GM23338 (cell line): ENCODE measurements around the gene SLC17A5. TPM values are rescaled to one million over a fixed set of nuclear protein-coding genes. Genes with fewer than 3 reads are reported as not detected.

Source experiments
- ATAC-seq: fragments of 200-7000 bp; cut with Tn5 transposase; 3 replicates; pipeline ENCODE4 v1.9.1; 2020
- DNase-seq: peaks from one replicate; pipeline ENCODE4 v3.0.0-alpha.2; 2015; ENCODE audit warnings: low spot score
- H2AFZ ChIP-seq: fragments of 200-600 bp; sonication (generic); 2 replicates; pipeline ENCODE4 v1.8.0; 2016; ENCODE audit warnings: antibody characterized with exemption, mild to moderate bottlenecking, moderate library complexity
- H3F3A ChIP-seq: fragments of 200-600 bp; sonication (generic); replicated peaks from 2 replicates; pipeline ENCODE4 v1.8.0; 2017; ENCODE audit warnings: antibody characterized with exemption, mixed run types, low read depth
- H3K27ac ChIP-seq: fragments of 200-600 bp; sonication (generic); 2 replicates; pipeline ENCODE4 v1.6.1; 2016; ENCODE audit warnings: low read depth
- H3K27me3 ChIP-seq: fragments of 200-600 bp; sonication (generic); 2 replicates; pipeline ENCODE4 v1.8.0; 2016; ENCODE audit warnings: mild to moderate bottlenecking, mixed run types, moderate library complexity; ENCODE audit not compliant: insufficient read depth
- H3K36me3 ChIP-seq: fragments of 200-600 bp; sonication (generic); 2 replicates; pipeline ENCODE4 v1.8.0; 2016; ENCODE audit warnings: mild to moderate bottlenecking; ENCODE audit not compliant: insufficient read depth
- H3K4me1 ChIP-seq: fragments of 200-600 bp; sonication (generic); 2 replicates; pipeline ENCODE4 v1.8.0; 2016; ENCODE audit warnings: mild to moderate bottlenecking, moderate library complexity; ENCODE audit not compliant: insufficient read depth
- H3K4me2 ChIP-seq: fragments of 200-600 bp; sonication (generic); 2 replicates; pipeline ENCODE4 v1.7.1; 2017; ENCODE audit warnings: mixed run types
- H3K4me3 ChIP-seq: fragments of 200-600 bp; sonication (generic); 2 replicates; pipeline ENCODE4 v1.6.1; 2016; ENCODE audit warnings: mixed run types
- H3K79me2 ChIP-seq: fragments of 200-600 bp; sonication (generic); replicated peaks from 2 replicates; pipeline ENCODE4 v1.8.0; 2017; ENCODE audit warnings: mild to moderate bottlenecking; ENCODE audit not compliant: insufficient read depth
- H3K9me2 ChIP-seq: fragments of 200-600 bp; sonication (generic); 2 replicates; pipeline ENCODE4 v1.8.0; 2017; ENCODE audit not compliant: insufficient read depth
- H4K20me1 ChIP-seq: fragments of 200-600 bp; sonication (generic); replicated peaks from 2 replicates; pipeline ENCODE4 v1.8.0; 2017; ENCODE audit warnings: mild to moderate bottlenecking; ENCODE audit not compliant: insufficient read depth
- H3K27ac Mint-ChIP-seq: 2 replicates; pipeline ENCODE4 v1.8.0; 2020; ENCODE audit warnings: inconsistent platforms, mild to moderate bottlenecking, moderate library complexity, mixed read lengths
- H3K27me3 Mint-ChIP-seq: 3 replicates; pipeline ENCODE4 v1.8.0; 2022; ENCODE audit warnings: low read depth, mild to moderate bottlenecking, moderate library complexity, mixed read lengths, inconsistent platforms; ENCODE audit not compliant: insufficient read depth, poor library complexity
- H3K36me3 Mint-ChIP-seq: 3 replicates; pipeline ENCODE4 v1.8.0; 2021; ENCODE audit warnings: low read depth, mild to moderate bottlenecking, inconsistent platforms, moderate library complexity, mixed read lengths
- H3K4me1 Mint-ChIP-seq: 3 replicates; pipeline ENCODE4 v1.8.0; 2020; ENCODE audit warnings: mild to moderate bottlenecking, inconsistent platforms, mixed read lengths
- H3K4me3 Mint-ChIP-seq: 3 replicates; pipeline ENCODE4 v1.8.0; 2021; ENCODE audit warnings: moderate library complexity, mild to moderate bottlenecking, inconsistent platforms, mixed read lengths
- H3K9me3 Mint-ChIP-seq: 3 replicates; pipeline ENCODE4 v1.8.0; 2020; ENCODE audit warnings: moderate library complexity, mild to moderate bottlenecking, inconsistent platforms, mixed read lengths
- CREB1 ChIP-seq: fragments of 250-450 bp; sonication (Bioruptor Pico); IDR thresholded peaks from 2 replicates; pipeline ENCODE4 v1.5.0; 2020; ENCODE audit warnings: low read depth, mild to moderate bottlenecking, moderate library complexity
- EZH2 ChIP-seq: fragments of 200-600 bp; sonication (generic); IDR thresholded peaks from one replicate; pipeline ENCODE4 v1.8.0; 2017; ENCODE audit warnings: antibody characterized with exemption, mild to moderate bottlenecking, low read depth; ENCODE audit not compliant: unreplicated experiment
- EZH2phosphoT487 ChIP-seq: fragments of 200-600 bp; sonication (generic); IDR thresholded peaks from one replicate; pipeline ENCODE4 v1.8.1; 2018; ENCODE audit warnings: antibody characterized with exemption; ENCODE audit not compliant: unreplicated experiment
- JUNB ChIP-seq: IDR thresholded peaks from one replicate; pipeline ENCODE4 v1.6.1; 2016; ENCODE audit warnings: antibody characterized with exemption; ENCODE audit not compliant: unreplicated experiment
- NANOG ChIP-seq: IDR thresholded peaks from 2 replicates; pipeline ENCODE4 v1.6.1; 2016; ENCODE audit warnings: antibody characterized with exemption, borderline replicate concordance
- POLR2AphosphoS5 ChIP-seq: IDR thresholded peaks from 2 replicates; pipeline ENCODE4 v1.6.1; 2016; ENCODE audit warnings: antibody characterized with exemption, low read depth
- REST ChIP-seq: IDR thresholded peaks from one replicate; pipeline ENCODE4 v1.6.1; 2018; ENCODE audit warnings: antibody characterized with exemption; ENCODE audit not compliant: unreplicated experiment
- STAT1 ChIP-seq: IDR thresholded peaks from one replicate; pipeline ENCODE4 v1.6.1; 2016; ENCODE audit warnings: antibody characterized with exemption; ENCODE audit not compliant: unreplicated experiment
- ZNF114 ChIP-seq: fragments of 250-450 bp; sonication (Bioruptor Pico); IDR thresholded peaks from 2 replicates; pipeline ENCODE4 v1.5.0; 2020; ENCODE audit warnings: mild to moderate bottlenecking, moderate library complexity
- ZNF331 ChIP-seq: fragments of 250-450 bp; sonication (Bioruptor Pico); IDR thresholded peaks from 2 replicates; pipeline ENCODE4 v1.5.0; 2020; ENCODE audit warnings: low read depth, mild to moderate bottlenecking, moderate library complexity
- ZNF462 ChIP-seq: fragments of 250-450 bp; sonication (Bioruptor Pico); IDR thresholded peaks from 2 replicates; pipeline ENCODE4 v1.5.0; 2020; ENCODE audit warnings: mild to moderate bottlenecking, moderate library complexity
- polyA plus RNA-seq: library from polyadenylated mRNA; unstranded; fragments of >200 nt; fragmentation: Nextera tagmentation; extraction: Ambion mirVana; gene quantifications from 2 replicates; pipeline ENCODE4 v1.2.1, GENCODE V29; 2016
- total RNA-seq: library from RNA; depleted of rRNA; stranded (reverse); fragments of >200 nt; shearing (Covaris generic); gene quantifications from 2 replicates; pipeline ENCODE4 v1.2.3, GENCODE V29; 2014
- TF ChIP-seq, protein P1 (sequence below), 2 experiments: fragments of 200-600 bp in 1 of 2; sonication (generic) in 1 of 2; conservative IDR thresholded peaks; 2 replicates each; pipeline versions ENCODE4 v1.5.1 to v1.6.1; 2016 to 2017; ENCODE audit warnings: antibody characterized with exemption in 2 of 2, low read depth in 2 of 2, mild to moderate bottlenecking in 2 of 2, moderate library complexity in 1 of 2
- TF ChIP-seq, protein P2 (sequence below): IDR thresholded peaks from 2 replicates; pipeline ENCODE4 v1.6.1; 2016; ENCODE audit warnings: antibody characterized with exemption

SLC17A5 gene
- total and polyA plus RNA-seq, 2 experiments from 2014 or later, result 9.2 to 17.7 TPM

DNA sequence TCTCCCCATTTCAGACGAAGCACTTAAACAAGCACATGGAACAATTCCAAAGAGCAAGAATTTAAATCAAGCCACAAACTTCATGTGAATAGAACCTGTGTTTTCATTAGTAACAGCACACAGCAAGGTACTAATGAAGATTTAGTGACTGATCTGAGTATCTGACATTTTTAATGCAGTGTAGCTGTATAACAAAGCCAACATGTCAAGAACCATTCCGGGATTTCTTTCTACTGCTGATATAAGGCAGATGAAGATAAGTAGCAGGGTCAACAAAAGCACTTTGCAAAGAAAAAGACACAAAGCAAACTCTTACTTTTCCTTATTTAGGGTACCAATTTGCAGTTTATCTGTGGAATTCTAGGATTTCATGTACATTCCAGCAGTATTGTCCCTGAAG lies 11.3 kb downstream of the SLC17A5 start:
- H2AFZ ChIP-seq, result no peak overlapping the region
- no peak overlapping the region for H3K27ac ChIP-seq
- no peaks in the 10 kb centered on the region for H3K27me3 ChIP-seq
- H3K4me1 ChIP-seq, result peaks cover 3% of the 10 kb centered on the region
- Mint-ChIP-seq H3K27me3 (no peaks in the 10 kb centered on the region), H3K9me3 (no peaks in the 10 kb centered on the region), H3K36me3 (peaks cover 8% of the 10 kb centered on the region), H3K27ac (no peak overlapping the region), H3K4me3 (no peak overlapping the region), H3K4me1 (peaks cover 3% of the 10 kb centered on the region; the same call in 1 of the 3 replicates)
- no peak overlapping the region for H3K4me3 ChIP-seq
- no peak overlapping the region for H3K4me2 ChIP-seq
- no peaks in the 10 kb centered on the region for H4K20me1 ChIP-seq
- no peak for TF ChIP-seq STAT1
- TF ChIP-seq POLR2AphosphoS5, result no peak
- TF ChIP-seq JUNB, result no peak
- TF ChIP-seq, protein P1, sequence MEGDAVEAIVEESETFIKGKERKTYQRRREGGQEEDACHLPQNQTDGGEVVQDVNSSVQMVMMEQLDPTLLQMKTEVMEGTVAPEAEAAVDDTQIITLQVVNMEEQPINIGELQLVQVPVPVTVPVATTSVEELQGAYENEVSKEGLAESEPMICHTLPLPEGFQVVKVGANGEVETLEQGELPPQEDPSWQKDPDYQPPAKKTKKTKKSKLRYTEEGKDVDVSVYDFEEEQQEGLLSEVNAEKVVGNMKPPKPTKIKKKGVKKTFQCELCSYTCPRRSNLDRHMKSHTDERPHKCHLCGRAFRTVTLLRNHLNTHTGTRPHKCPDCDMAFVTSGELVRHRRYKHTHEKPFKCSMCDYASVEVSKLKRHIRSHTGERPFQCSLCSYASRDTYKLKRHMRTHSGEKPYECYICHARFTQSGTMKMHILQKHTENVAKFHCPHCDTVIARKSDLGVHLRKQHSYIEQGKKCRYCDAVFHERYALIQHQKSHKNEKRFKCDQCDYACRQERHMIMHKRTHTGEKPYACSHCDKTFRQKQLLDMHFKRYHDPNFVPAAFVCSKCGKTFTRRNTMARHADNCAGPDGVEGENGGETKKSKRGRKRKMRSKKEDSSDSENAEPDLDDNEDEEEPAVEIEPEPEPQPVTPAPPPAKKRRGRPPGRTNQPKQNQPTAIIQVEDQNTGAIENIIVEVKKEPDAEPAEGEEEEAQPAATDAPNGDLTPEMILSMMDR (conservative IDR thresholded peaks at IDR 0.05; ENCODE audit: low read depth in 2 of 2), result no peak
- no peak for TF ChIP-seq EZH2phosphoT487
- TF ChIP-seq, protein P2, sequence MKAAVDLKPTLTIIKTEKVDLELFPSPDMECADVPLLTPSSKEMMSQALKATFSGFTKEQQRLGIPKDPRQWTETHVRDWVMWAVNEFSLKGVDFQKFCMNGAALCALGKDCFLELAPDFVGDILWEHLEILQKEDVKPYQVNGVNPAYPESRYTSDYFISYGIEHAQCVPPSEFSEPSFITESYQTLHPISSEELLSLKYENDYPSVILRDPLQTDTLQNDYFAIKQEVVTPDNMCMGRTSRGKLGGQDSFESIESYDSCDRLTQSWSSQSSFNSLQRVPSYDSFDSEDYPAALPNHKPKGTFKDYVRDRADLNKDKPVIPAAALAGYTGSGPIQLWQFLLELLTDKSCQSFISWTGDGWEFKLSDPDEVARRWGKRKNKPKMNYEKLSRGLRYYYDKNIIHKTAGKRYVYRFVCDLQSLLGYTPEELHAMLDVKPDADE, result no peak
- TF ChIP-seq REST, result no peak
- TF ChIP-seq ZNF331 (CRISPR knock-in tag), result no peak
- TF ChIP-seq NANOG, result no peak
- TF ChIP-seq CREB1 (CRISPR knock-in tag), result no peak
- no peak for TF ChIP-seq ZNF462
- TF ChIP-seq ZNF114 (CRISPR knock-in tag), result no peak
- no peak for TF ChIP-seq EZH2
- H3F3A ChIP-seq, result no peaks in the 10 kb centered on the region
- H3K36me3 ChIP-seq, result no peaks in the 10 kb centered on the region
- ATAC-seq (no peak), DNase-seq (no peak)
- no peaks in the 10 kb centered on the region for H3K79me2 ChIP-seq
- no peaks in the 10 kb centered on the region for H3K9me2 ChIP-seq
